8988T (cell line): ENCODE measurements around the gene HSPA12B.
A peak's percentile ranks its signal among the peaks of the same experiment; 100 is the strongest.

Source experiments
- DNase-seq: peaks from one replicate; pipeline ENCODE4 v3.0.0; 2011

Gene HSPA12B

GRCh38 chr20:3749689-3750531, 17.4 kb downstream of the HSPA12B start:
- DNase-seq, result peak; percentile 97

- no peak for DNase-seq
Measured at GRCh38 chr20:3751305-3751674, 18.8 kb downstream of the HSPA12B start.

GRCh38 chr20:3751675-3752385, 19.3 kb downstream of the HSPA12B start:
- no peak for DNase-seq

- no peak for DNase-seq
Measured at GRCh38 chr20:3752386-3752759, 19.9 kb downstream of the HSPA12B start.

GRCh38 chr20:3753098-3753497, 20.6 kb downstream of the HSPA12B start:
- peak; percentile 94 for DNase-seq

- no peak for DNase-seq
Measured at GRCh38 chr20:3753501-3754275, 21.2 kb downstream of the HSPA12B start.

- no peak for DNase-seq
Measured at GRCh38 chr20:3754276-3754630, 21.8 kb downstream of the HSPA12B start.

GRCh38 chr20:3755269-3755668, 22.8 kb downstream of the HSPA12B start:
- DNase-seq, result no peak

GRCh38 chr20:3755814-3756480, 23.5 kb downstream of the HSPA12B start:
- no peak for DNase-seq

GRCh38 chr20:3757268-3757667, 24.8 kb downstream of the HSPA12B start:
- DNase-seq, result no peak

GRCh38 chr20:3758566-3758965, 26.1 kb downstream of the HSPA12B start:
- DNase-seq, result no peak

- no peak for DNase-seq
Measured at GRCh38 chr20:3759316-3759823, 26.9 kb downstream of the HSPA12B start.

GRCh38 chr20:3759884-3760283, 27.4 kb downstream of the HSPA12B start:
- DNase-seq, result no peak

- DNase-seq, result no peak
Measured at GRCh38 chr20:3760655-3761348, 28.3 kb downstream of the HSPA12B start.

GRCh38 chr20:3763671-3764601, 31.5 kb downstream of the HSPA12B start:
- DNase-seq, result no peak

- no peak for DNase-seq
Measured at GRCh38 chr20:3764659-3765058, 32.2 kb downstream of the HSPA12B start.

GRCh38 chr20:3765171-3765882, 32.8 kb downstream of the HSPA12B start:
- DNase-seq, result no peak

GRCh38 chr20:3766422-3767109, 34.1 kb downstream of the HSPA12B start:
- no peak for DNase-seq

GRCh38 chr20:3767110-3767426, 34.6 kb downstream of the HSPA12B start:
- DNase-seq, result no peak
